Measurements from ENCODE around the gene LDHA.

DNA sequence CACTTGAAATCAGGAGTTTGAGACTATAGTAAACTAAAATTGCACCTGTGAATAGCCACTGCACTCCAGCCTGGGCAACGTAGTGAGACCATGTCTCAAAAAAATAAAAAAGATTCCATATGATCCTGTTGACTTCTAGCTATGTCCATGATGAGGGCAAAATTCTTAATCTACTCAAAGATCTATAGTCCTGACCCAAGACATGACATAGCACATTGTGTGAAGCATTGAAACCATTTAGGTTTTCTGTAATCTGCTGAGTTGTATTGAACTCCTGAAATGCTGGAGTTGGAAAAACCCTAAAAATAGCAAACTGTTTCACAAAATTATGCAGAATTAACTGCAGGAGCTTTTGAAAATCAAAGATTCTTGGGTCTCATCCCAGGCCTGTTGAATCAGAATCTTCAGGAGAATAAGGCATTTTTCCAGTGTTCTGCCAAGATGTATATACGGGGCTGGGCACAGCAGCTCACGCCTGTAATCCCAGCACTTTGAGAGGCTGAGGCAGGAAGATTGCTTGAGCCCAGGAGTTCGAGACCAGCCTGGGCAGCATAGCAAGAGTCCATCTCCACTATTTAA is 29.8 kb upstream of the LDHA start:
- TF ChIP-seq, protein P1, sequence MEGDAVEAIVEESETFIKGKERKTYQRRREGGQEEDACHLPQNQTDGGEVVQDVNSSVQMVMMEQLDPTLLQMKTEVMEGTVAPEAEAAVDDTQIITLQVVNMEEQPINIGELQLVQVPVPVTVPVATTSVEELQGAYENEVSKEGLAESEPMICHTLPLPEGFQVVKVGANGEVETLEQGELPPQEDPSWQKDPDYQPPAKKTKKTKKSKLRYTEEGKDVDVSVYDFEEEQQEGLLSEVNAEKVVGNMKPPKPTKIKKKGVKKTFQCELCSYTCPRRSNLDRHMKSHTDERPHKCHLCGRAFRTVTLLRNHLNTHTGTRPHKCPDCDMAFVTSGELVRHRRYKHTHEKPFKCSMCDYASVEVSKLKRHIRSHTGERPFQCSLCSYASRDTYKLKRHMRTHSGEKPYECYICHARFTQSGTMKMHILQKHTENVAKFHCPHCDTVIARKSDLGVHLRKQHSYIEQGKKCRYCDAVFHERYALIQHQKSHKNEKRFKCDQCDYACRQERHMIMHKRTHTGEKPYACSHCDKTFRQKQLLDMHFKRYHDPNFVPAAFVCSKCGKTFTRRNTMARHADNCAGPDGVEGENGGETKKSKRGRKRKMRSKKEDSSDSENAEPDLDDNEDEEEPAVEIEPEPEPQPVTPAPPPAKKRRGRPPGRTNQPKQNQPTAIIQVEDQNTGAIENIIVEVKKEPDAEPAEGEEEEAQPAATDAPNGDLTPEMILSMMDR (IDR thresholded peaks at IDR 0.05): no peak
- no peak for TF ChIP-seq POLR2A (IDR thresholded peaks at IDR 0.05)
